GM19452 (cell line): Measurements from ENCODE around the gene PRSS8.

Experiments used
- ATAC-seq: cut with Tn5 transposase; IDR thresholded peaks from one replicate; pipeline ENCODE4 v1.9.1; 2021; ENCODE audit not compliant: unreplicated experiment

Gene PRSS8

DNA sequence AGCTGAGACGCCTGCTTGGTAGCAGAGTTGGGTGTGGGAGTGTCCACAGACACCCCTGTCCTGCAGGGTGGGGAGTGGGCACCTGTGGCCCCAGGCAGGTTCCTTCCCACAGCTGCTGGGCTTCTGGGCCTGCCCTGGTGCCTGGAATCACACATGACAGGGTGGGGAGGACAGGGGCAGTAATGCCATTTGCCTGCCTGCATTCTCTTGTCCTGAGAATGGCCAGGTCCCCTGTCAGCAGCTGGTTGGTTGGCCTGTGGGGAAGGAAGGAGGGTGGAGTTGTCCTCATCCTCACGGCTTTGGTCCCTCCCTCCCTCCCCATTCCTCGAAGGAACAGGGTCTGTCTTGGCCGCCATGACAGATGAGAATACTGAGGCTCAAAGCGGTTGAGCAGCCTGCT is 52.0 kb downstream of the PRSS8 start:
- ATAC-seq, result no peak

DNA sequence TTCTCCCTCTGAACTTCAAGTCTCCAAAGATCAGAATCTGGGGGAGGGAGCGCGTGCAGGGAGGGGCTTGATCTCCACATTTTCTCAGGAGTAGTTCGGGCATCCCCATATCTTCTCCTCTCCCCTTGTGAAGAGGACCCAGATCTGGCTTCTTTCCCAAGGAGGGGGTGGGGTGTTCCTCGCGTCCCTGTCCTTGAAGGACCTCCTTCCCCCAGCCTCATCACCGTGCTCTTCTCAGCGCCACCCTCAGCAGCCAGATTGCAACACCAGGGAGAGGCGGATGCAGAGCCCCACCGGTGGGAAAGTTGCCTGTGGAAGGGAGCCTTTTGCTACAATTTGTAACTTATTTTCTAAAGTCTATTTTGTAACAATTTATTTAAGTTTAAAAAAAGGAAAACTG is 52.4 kb downstream of the PRSS8 start:
- ATAC-seq, result no peak

DNA sequence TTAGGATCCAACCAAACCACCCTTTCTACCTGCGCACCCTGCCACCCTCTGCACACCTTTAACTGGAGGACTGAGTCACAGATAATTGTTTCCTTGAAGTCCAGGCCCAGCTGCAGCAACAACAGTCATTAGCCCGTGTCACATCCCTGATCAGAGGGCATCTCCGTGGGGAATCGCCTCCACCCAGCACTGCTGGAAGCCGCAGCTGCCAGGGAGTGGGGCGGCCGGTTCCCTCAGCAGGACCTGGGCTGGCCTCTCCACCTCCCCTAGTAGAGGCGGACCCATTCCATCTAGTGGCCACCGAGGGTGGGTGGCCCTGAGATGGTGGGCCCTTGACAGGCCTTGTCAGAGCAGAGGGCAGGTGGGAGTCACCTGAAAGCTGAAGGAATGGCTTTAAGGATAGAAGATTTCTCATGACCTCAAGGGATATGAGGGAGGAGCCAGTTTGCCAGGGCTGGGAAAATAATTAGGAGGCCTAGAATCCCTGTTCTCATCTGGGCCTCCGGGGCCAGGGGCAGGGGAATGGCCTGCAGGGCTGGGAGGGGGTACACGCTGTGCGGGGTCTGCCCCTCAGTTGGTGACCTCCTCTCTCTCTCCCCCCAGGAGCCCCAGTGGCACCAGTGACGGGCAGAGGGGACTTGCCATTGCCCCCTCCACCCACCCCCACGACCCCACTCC is 53.0 kb downstream of the PRSS8 start:
- ATAC-seq, result no peak
